T-helper 22 cell (primary cell): Measurements from ENCODE around the gene PPM1H.
"Not testable (repeated sequence)": the region's sequence is repeated elsewhere in the genome, so short reads cannot be mapped to it uniquely, and the experiment has no call there.

Experiments
- DNase-seq: peaks from one replicate; pipeline ENCODE4 v3.0.0-alpha.2; 2020; ENCODE audit warnings: low read depth

PPM1H gene, protein sequence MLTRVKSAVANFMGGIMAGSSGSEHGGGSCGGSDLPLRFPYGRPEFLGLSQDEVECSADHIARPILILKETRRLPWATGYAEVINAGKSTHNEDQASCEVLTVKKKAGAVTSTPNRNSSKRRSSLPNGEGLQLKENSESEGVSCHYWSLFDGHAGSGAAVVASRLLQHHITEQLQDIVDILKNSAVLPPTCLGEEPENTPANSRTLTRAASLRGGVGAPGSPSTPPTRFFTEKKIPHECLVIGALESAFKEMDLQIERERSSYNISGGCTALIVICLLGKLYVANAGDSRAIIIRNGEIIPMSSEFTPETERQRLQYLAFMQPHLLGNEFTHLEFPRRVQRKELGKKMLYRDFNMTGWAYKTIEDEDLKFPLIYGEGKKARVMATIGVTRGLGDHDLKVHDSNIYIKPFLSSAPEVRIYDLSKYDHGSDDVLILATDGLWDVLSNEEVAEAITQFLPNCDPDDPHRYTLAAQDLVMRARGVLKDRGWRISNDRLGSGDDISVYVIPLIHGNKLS

DNA sequence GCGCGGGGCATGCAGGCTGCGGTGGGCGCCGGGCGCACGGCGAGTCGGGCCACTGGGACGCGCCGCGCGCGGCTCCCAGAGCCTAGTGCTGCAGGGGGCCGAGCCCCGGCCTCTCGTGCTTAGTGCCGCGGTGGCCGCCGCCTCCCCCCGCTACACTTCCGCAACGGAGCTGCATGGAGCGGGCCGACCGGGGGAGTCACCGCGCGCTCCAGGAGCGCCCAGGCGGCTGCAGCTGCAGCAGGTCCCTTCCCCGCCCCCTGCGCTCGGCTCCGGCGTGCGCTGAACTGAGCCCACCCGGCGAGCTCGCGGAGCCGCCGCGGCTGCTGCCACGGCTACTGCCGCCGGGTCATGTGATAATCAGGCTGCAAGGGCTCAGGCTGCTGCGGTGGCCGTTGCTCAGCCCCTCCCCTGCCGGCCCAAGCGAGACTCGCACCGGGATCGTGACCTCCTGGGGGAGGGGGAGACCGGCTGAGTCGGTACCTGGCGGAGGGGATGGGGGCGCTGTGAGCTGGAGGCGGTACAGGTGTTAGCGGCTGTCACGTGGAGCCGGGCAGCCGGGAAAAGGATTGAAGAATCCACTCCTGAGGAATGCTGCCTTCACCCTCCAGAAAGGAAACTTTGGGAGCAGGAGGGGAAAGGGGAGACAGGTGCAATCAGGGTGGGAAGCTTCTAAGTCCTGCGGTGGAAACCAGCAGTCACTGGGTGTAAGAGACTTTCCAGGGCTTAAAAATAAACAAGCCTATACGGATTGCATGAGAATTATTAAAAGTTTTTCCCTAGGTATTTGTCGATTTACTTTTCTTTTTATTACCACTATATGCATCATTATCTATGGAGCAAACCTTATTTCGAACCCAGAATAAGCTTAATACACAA is at the start of gene PPM1H:
Gene PPM1H (minus strand): TSS at position 352 of the 876 bp plus-strand sequence. CDS start 414 bp downstream, outside the sequence.
- DNase-seq = no peak

- DNase-seq = no peak
These were observed 48.6 kb upstream of the PPM1H start for GRCh38 chr12:62983594-62983993.

DNA sequence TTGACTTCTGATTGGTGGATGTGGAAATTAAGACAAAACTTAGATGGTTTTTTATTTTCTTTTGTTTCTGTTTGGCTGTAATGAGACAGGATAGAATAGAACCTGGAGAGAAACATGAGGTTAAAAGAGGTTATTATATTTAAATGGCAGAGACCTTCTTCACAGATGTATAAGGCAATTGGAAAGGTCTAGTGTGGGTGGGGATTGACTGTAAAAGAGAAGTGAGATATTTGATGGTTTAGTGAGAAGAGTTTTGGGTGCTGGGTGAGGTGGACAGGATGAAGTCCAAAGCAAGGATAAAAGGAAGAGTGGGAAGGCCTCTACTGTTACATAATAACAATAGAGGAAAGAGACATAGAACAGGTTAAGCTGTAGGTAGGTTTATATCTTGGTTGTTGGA is 43.8 kb upstream of the PPM1H start:
- no peak for DNase-seq

- no peak for DNase-seq
These were observed 42.9 kb upstream of the PPM1H start for GRCh38 chr12:62977883-62978282.

DNA sequence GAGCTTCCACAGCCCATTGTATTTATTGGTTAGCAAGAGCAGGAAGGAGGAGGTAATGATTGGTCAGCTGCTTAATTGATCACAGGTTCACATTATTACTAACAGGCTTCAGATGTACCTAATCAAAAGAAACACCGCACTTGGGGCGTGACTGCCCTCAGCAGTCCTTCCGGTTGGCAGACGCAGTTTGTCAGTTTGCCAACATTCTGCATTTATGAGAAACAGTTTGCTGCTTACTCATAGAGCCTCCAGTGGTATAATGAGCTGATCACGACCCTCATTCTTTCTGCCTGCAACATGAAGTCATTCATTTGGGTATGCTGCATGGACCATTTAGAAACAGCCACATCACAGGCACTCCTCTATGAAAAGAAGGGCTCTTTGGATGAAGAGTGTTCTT is 42.5 kb upstream of the PPM1H start:
- no peak for DNase-seq

GRCh38 chr12:62976110-62976662 is 41.2 kb upstream of the PPM1H start:
- no peak for DNase-seq

DNA sequence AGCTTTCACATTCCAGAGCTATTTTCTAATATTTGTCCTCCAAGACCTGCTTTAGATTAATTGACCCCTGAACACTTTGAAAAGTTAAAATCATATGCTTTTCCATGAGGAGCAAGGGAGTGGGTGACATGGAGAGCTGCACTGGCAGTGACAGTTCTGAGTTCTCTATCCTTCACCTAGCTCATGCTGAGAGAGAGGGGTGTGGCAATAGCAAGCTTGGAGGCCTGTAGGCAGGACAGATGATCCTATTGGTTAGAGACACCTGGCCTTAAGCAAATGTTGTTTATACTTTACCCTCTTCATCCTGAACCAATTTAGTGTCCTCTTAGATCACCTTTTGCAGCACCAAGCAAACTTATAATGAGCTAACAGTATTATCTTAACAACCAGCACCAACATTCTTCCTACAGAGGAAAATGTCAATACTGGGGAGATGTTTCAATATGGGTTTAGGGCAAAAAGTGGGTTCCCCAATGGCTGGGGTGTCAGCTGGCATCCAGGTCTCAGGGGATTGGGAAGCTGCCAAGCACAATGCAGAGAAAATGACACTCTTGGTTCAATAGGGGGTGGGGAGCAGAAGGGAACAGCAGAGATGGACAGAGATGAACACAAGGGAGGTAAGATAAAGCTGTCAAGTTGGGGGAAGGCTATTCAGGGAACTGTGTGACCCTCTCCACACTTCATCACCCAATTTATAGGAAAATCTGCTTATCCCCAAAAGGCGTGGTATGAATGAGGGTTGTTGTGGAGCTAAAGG is 37.0 kb upstream of the PPM1H start:
- DNase-seq = no peak

- no peak for DNase-seq
These were observed 34.7 kb upstream of the PPM1H start for GRCh38 chr12:62969695-62970094.

DNA sequence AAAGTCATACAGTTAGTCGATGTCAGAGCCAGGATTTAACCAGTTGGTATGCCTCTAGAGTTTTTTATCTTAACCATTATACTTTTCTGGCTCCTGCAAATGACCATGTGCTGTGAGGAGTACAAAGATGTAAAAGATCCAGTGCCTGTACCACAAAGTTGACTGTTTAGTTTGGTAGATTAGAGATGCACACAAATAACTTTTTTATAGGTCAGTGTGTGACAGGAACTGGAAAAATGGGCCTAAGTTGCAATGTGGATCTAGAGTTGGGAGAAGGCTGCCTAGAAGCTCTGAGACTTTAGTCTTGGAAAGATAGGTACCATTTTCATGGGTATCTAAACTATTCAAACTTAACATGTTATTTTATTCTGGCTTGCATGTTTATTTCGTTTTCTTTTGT is 32.8 kb upstream of the PPM1H start:
- no peak for DNase-seq

DNA sequence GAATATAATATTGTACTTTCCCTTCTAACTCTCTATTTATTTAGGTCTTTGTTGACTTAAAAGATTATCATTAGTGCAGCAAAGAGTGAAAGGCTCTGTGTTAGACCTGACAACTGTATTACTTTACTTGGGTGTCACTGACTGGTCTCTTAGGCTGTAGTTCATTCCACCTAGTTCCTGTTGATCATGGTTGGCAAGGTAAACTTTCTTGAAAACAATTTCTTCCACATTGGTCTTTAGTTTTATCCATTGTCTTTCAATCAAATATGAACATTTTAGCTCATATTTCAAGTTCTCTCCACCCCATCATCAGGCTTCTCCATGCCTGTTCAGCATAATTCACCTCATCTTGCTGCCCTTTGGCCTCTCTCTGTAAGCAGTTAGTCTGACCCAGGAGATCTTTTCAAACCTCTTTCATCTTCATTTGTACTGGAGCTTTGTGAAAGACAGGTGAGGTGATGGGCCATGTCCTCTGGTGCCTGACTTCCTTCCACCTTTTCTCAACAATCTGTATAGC is 32.1 kb upstream of the PPM1H start:
- DNase-seq = no peak

- not testable (repeated sequence) for DNase-seq
These were observed 31.6 kb upstream of the PPM1H start for GRCh38 chr12:62966446-62966989.

DNA sequence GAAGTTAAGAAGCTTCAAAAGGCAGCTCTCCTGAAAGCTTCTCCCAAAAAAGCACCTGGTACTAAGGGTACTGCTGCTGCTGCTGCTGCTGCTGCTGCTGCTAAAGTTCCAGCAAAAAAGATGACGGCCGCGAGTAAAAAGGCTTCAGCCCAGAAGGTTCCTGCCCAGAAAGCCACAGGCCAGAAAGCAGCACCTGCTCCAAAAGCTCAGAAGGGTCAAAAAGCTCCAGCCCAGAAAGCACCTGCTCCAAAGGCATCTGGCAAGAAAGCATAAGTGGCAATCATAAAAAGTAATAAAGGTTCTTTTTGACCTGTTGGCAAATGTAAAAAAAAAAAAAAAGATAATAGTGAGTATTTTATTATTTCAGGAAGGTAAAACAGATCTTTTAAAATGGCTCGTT is 30.8 kb upstream of the PPM1H start:
- not testable (repeated sequence) for DNase-seq

GRCh38 chr12:62965242-62965641 is 30.3 kb upstream of the PPM1H start:
- DNase-seq = not testable (repeated sequence)

DNA sequence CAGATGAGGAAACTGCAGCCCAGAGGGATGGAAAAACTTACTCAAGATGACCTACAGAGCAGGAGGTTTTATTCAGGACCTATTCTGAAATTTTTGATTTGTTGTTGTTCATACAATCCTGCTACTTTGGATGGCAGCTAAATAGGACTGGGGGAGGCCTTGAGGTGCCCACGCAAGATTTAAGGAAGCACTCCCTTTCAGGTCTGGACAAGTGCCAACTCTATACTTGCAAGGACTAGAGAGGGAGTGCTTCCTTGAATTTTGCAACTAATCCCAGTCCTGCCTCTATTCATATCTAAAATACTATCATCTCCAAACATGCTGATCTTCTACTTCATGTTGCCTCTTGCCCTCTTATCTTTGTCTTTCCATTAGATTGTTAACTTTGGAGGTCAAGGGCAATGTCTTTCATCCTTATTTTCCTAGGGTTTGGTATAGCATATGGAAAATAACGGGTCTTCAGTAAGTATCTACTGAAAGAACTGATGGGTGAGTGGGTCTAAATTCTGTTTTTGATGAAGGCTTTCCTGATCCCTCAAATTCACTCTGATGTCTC is 28.6 kb upstream of the PPM1H start:
- DNase-seq = no peak

DNA sequence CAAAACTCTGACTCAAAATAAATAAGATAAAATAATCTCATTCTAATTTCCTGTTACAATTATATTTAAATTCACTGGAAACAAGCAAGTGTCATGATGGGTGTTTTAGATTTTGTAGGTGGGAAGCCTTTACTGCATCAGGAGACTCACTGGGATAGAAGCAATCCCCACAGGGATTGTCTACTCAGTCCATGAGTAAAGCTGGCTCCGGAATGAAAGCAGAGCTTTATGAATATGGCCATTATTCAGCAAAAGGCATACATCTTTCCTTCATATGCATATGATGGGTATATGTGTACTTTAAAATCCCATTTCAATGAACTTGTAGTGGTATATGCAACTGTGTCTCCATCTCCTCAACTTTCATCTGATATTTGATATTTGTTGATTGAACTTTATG is 25.4 kb upstream of the PPM1H start:
- DNase-seq = no peak

DNA sequence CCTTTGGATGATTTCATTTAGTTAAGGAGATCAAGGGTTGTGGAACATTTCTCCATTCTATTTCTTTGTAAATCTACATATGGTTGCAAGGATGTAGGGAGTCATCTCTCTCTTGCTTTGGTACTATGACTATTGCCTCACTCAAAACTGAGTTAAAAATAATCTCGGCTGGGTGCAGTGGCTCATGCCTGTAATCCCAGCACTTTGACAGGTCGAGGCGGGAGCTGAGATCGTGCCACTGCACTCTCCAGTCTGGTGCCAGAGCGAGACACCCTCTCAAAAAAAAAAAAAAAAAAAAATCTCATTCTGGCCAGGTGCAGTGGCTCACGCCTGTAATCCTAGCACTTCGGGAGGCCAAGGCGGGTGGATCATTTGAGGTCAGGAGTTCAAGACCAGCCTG is 24.8 kb upstream of the PPM1H start:
- DNase-seq = no peak

- DNase-seq = no peak
These were observed 22.4 kb upstream of the PPM1H start for GRCh38 chr12:62957233-62957953.

GRCh38 chr12:62955678-62956077 is 20.7 kb upstream of the PPM1H start:
- DNase-seq = no peak

- DNase-seq = no peak
These were observed 15.4 kb upstream of the PPM1H start for GRCh38 chr12:62950317-62950716.

GRCh38 chr12:62948123-62948522 is 13.2 kb upstream of the PPM1H start:
- DNase-seq = no peak
